GM15510 (cell line): ENCODE data around the gene DAGLA.

Experiments
- POLR2A ChIP-seq: IDR thresholded peaks from 3 replicates; pipeline ENCODE4 v1.6.1; 2011; ENCODE audit warnings: borderline replicate concordance; ENCODE audit not compliant: insufficient read length; ENCODE audit errors: extremely low read depth

The DAGLA gene

DNA sequence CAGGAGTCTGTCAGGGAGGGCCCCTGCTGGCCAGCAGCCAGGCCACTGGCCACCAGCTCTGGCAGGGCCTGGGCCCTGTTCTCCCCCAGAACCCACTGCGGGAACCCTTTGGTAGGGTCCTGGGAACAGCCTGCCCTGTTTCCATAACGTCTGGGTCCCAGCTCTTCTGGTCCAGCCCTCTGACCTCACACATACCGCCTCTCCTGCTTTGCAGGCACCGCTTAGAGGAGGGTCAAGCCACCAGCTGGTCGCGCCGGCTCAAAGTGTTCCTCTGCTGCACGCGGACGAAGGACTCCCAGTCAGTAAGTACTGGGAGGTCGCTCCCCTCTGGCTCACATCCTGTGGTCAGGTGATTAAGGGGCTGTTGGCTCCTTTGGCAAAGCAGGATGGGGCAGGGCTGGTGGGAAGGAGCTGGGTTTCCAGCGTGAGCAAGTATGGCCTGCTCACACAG lies 45.6 kb downstream of the DAGLA start:
- no peak for TF ChIP-seq POLR2A

DNA sequence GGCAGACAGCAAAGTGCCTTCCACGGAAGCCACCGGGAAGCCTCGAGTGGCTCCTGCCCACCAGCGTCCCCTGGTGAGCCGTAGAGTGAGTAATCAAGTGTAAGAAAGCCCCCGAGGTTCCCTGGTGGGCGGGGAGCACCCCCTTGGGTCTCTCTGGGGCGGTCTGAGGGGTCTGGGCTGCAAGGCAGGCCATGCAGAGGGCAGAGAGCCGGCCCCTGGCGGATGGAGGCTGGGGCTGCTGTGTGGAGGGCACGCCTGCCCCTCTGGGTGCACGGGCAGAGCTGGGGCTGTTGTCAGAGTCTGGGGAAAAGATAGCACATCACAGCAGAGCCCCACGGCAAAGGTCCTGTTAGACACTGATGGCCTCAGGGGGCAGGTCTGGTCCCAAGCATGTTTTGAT lies 46.6 kb downstream of the DAGLA start:
- TF ChIP-seq POLR2A, result no peak

DNA sequence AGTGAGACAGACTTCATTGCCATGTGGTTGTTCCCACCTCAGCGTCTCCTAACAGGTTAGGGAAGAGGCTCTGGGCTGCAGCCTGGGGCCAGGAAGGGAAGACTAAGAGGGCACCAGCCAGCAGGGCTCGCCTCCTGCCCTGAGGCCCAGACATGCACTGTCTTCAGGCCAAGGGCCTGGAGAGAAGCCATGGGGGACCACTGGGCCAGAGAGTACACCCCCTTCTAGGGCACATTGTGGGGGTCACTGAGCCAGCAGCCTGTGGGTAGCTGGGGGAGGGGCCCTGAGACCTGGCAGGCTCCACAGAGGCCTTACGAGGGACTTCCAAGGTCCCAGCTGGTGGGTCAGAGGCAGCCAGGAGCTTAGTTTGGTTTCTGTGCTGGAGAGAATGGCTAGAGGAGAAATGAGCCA lies 47.2 kb downstream of the DAGLA start:
- no peak for TF ChIP-seq POLR2A

DNA sequence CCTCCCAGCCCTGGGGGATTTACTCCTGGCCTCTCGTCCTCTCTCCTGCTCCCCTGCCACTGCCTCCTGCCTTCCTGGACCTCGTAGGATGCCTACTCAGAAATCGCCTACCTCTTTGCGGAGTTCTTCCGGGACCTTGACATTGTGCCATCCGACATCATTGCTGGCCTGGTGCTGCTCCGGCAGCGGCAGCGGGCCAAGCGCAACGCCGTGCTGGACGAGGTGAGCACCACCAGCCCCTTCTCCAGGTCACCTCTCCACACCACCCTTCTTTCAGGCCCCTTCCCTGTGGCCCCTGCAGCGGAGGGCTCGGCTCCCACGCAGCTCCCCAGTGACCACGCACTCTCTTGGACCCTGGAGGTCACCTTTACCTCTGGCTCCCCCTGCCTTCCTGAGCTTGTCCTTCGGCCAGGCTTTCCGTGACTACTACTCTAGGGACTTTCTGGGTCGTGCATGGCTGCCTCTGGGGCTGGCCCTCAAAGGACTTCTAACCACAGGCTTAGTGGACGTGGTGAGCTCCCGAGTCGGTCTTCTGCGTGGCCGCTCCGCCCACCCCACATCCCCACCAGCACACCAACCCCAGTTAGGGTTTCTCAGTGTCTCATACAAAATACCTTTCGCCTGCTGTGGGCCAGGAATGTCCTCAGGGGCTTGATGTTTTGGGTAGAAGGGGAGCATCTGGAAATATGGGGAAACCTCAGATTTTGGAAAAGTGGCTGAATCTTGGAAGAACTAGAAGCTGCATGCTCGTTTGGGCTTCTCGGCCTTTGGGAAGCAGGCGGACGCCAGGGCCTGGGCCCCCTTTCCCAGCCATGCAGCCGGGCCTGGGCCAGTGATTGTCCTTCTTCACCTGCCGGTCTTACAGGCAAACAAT lies 48.1 kb downstream of the DAGLA start:
- no peak for TF ChIP-seq POLR2A

DNA sequence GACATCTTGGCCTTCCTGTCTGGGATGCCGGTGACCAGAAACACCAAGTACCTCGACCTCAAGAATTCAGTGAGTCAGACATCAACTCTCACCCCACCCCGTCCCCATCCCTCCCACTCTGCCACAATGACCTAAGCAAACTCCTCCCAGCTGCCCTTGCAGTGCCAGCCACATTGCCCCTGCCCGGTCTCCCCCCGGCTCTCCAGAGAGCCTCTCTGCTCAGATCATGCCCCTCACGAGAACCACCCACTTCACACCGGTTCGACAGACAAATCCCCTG lies 48.7 kb downstream of the DAGLA start:
- TF ChIP-seq POLR2A, result no peak

DNA sequence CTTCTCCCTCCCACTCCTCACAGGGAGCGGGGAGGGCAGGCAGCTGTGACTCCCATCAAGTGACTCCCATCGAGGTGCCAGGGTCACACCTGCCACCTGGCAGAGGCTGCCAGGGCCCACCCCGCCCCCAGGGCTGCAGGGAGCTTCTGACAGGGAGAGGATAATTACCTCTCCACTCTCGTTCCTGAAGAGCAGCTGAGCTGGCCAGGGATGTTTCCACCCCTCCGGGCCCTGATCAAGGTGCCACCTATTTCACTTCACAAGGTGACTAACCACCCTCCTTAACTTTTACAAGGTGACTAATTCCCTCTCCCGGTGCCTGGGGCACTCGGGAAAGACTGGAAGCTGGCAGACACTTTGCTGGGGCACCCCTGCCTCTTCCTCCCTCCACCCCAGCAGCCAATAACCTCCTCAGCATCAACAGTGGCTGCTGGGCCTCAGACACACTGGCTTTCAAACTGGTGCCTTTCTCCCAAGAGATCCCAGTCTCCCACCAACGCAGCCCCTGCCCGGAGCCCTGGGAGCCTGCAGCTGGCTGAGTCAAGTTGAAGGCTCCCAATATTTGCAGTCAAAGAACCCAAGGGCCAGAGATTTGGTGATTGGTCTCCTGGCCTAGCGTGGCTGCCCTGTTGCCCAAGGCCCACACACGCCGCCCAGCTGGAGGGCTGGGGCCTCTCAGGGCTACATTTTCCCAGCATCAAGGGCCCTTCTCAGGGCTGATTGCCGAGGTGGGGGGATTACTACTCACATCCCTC lies 50.2 kb downstream of the DAGLA start:
- no peak for TF ChIP-seq POLR2A

DNA sequence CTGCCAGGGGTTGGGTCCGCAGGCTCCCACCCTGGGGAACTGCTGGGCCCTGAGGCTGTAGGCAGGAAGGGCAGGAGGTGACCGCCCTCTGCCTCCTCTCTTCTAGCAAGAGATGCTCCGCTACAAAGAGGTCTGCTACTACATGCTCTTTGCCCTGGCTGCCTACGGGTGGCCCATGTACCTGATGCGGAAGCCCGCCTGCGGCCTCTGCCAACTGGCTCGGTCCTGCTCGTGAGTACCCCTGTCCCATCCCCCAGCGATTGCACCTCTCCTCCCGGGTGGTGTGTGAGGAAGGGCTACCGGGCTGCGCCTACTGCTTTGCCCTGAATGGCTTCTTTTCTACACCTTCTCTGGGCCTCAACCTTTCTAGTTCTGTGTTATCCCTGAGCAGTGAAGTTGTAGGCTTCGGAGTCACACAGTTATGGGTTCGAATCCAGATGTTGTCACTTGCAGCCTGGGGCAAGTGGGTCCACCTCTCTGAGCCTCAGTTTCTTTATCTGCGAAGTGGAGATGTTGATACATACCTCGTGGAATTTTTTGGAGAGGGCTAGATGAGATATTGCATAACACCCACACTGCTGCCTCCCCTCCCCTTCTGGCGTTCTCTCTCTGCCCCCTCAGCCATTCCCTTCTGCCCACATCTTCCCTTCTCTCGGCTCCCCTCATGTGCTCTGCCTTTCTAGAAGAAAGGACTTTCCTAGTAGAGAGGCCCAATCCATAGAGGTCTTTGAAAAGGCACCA lies 51.2 kb downstream of the DAGLA start:
- no peak for TF ChIP-seq POLR2A

DNA sequence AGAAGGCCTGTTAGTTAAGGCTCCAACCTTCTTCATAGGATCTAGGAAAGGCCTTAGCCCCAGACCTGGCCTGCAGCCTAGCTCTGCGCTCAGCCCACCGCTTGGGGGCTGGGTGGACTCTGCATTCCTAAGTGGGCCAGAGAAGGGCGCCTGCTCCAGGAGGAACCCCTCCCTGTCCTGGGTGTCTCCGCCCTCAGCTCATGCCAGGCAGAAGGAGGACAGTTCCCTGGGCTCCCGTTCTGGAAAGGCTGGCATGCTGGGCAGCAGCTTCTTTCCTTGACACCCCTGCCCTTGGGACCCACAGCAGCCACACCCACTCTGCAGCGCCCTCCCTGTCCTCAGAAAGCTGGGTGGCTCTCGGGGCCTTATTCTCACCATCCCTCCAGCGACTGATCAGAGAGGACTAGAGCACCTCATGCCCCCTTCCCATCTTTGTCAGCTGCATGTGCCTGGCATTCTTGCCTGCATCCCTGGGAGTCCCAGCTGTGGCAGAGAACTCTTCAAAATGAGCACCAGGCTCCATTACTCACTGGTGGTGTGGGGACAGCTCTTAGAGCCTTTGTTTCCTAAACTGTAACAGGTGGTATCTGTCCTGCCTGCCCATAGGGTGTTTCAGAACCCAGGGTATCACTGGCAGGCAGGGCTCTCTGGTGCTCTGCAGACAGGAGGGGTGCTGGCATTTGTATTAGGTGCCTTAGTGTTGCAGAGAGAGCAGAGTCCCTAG lies 51.9 kb downstream of the DAGLA start:
- no peak for TF ChIP-seq POLR2A

DNA sequence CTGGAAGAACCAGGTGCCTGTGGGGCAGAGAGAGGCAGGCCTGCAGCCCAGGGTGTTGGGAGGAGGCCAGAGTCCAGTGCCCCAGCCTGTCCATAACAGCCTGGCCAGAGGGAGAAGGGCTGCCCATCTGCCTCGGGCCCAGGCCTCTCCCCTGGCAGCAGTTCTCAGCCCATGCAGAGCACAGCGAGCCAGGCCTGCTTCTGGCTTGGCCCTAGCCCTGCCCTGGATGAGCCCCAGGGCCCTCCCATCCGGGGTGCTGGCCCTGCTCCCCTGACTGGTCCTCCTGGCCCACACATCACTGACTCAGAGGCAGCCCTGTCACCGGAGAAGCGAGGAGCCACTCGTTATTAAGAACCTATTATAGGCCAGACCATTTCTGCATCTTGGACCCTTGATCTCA lies 52.5 kb downstream of the DAGLA start:
- no peak for TF ChIP-seq POLR2A

DNA sequence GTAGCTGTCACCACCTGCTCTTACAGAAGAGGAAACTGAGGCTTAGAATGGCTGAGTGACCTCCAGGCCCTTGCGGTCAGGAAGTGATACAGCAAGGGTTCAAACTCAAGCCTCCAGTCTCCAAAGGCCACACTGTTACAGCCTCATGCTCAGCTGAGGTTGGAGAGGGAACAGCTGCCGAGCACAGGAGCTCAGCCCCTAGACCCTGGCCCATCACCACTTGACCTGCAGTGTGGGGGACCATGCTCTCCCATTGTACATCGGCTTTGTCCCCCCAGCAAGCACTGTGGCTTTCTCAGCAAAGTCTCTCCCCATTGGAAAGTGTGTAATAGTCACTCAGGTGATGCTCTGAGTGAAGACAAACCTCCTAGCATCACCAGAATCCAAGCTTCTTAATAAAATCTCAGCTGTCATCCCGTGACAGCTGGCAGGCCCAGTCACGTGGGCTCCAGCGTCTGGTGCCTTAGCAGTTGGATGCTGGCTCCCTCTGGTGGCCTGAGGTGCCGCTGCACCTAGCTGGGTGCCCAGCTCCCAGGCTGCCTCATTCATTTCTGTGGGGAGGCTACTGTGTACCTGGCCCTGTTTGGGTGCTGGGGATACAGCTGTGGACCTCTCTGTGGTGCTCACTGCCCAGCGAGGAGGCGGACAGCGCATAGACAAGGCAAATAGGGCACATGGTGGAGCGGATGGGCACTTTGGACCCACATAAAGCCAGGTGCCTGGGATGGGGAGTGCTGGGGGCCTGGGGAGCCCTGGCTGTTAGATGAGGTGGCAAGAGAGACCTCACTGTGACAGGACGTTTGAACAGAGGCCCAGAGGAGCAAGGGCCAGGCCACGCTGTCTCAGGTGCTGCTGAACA lies 53.2 kb downstream of the DAGLA start:
- TF ChIP-seq POLR2A, result no peak

DNA sequence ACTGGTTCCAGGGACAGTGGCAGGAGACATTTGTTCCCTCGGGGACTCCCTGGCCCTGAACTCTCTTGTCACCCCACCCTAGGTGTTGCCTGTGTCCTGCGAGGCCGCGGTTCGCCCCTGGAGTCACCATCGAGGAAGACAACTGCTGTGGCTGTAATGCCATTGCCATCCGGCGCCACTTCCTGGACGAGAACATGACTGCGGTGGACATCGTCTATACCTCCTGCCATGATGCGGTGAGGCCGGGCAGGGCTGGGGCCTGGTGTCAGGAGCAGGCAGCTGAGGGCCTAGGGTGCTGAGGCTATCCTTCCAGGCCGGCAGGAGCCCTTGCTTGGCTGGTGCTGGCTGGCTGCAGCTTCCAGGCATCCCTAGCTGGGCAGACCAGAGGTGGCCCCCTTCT lies 54.6 kb downstream of the DAGLA start:
- no peak for TF ChIP-seq POLR2A

DNA sequence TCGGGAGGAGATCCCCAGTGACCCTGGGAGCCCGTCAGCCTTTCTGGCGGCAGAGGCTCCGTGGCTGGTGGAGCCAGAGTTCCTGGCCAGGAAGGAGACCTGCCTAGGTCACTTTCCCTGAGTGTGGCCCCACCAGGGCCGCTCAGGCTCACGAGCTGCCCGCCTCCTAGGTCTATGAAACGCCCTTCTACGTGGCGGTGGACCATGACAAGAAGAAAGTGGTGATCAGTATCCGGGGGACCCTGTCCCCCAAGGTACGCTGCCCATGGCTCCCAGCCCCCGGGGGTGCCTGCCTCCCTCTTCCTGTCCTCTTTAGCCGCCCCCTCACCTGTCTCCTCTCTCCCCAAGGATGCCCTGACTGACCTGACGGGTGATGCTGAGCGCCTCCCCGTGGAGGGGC lies 55.2 kb downstream of the DAGLA start:
- no peak for TF ChIP-seq POLR2A

DNA sequence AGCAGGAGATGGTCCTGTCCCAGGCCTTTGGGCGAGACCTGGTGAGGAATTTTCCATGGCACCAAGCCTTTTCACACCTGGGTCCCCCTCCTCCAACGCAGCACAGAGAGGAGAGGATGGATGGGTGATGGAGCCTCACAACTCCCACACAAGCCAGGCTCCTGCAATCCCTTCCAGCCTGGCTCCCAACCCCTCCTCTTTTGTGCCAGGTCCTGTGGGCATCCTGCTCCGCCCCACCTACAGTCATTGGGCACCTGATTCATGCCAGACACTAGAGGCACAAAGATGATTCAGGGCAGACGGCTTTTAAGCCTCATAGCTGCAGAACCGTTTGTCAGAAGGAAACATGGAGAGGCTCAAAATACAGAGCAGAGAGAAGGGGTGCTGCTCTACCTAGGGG lies 56.1 kb downstream of the DAGLA start:
- no peak for TF ChIP-seq POLR2A

DNA sequence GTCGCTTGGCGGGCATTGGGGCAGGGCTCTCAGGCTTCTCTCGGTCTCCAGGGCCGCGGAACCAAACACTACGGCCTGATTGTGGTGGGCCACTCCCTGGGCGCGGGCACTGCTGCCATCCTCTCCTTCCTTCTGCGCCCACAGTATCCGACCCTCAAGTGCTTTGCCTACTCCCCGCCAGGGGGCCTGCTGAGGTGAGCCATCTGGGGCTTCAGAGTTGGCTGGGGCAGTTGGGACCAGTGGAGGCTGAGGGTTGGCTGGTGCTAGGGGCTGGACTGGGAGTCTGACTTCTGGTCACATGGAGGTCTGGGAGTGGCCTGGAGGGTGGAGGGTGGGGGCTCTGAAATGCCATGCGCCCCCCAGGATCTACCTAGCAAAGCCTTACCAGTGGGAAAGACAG lies 56.9 kb downstream of the DAGLA start:
- no peak for TF ChIP-seq POLR2A
